Measurements from ENCODE around the gene DLG2.

Gene DLG2

GRCh38 chr11:84384731-84385130 is 1242.4 kb downstream of the DLG2 start:
- TF ChIP-seq CTCF (IDR thresholded peaks at IDR 0.05; ENCODE audit: low read depth, low read length, missing control alignments): peak; percentile 75
- no peak overlapping the region for H3K4me3 ChIP-seq (ENCODE audit: low read depth, low read length)
- peak; percentile 15 for DNase-seq (ENCODE audit: low read depth)

- TF ChIP-seq CTCF (IDR thresholded peaks at IDR 0.05; ENCODE audit: low read depth, low read length, missing control alignments): no peak
- no peak for DNase-seq (ENCODE audit: low read depth)
- H3K4me3 ChIP-seq (ENCODE audit: low read depth, low read length): no peak overlapping the region
Observed at GRCh38 chr11:84383576-84383975, 1243.6 kb downstream of the DLG2 start.

GRCh38 chr11:84381666-84382065 is 1245.5 kb downstream of the DLG2 start:
- DNase-seq (ENCODE audit: low read depth): no peak
- H3K4me3 ChIP-seq (ENCODE audit: low read depth, low read length): no peak overlapping the region
- no peak for TF ChIP-seq CTCF (IDR thresholded peaks at IDR 0.05; ENCODE audit: low read depth, low read length, missing control alignments)

GRCh38 chr11:84372381-84372950 is 1254.7 kb downstream of the DLG2 start:
- no peak for DNase-seq (ENCODE audit: low read depth)
- H3K4me3 ChIP-seq (ENCODE audit: low read depth, low read length): no peak overlapping the region
- no peak for TF ChIP-seq CTCF (IDR thresholded peaks at IDR 0.05; ENCODE audit: low read depth, low read length, missing control alignments)

- H3K4me3 ChIP-seq (ENCODE audit: low read depth, low read length): no peak overlapping the region
- no peak for TF ChIP-seq CTCF (IDR thresholded peaks at IDR 0.05; ENCODE audit: low read depth, low read length, missing control alignments)
- DNase-seq (ENCODE audit: low read depth): no peak
Observed at GRCh38 chr11:84358034-84358433, 1269.1 kb downstream of the DLG2 start.

GRCh38 chr11:84355911-84356310 is 1271.2 kb downstream of the DLG2 start:
- TF ChIP-seq CTCF (IDR thresholded peaks at IDR 0.05; ENCODE audit: low read depth, low read length, missing control alignments): no peak
- H3K4me3 ChIP-seq (ENCODE audit: low read depth, low read length): no peak overlapping the region
- DNase-seq (ENCODE audit: low read depth): no peak

GRCh38 chr11:84345597-84345996 is 1281.5 kb downstream of the DLG2 start:
- TF ChIP-seq CTCF (IDR thresholded peaks at IDR 0.05; ENCODE audit: low read depth, low read length, missing control alignments): no peak
- H3K4me3 ChIP-seq (ENCODE audit: low read depth, low read length): no peak overlapping the region
- no peak for DNase-seq (ENCODE audit: low read depth)

Data from GM12864 (cell line).